ENCODE results near the gene EGFL6.

The EGFL6 gene

DNA sequence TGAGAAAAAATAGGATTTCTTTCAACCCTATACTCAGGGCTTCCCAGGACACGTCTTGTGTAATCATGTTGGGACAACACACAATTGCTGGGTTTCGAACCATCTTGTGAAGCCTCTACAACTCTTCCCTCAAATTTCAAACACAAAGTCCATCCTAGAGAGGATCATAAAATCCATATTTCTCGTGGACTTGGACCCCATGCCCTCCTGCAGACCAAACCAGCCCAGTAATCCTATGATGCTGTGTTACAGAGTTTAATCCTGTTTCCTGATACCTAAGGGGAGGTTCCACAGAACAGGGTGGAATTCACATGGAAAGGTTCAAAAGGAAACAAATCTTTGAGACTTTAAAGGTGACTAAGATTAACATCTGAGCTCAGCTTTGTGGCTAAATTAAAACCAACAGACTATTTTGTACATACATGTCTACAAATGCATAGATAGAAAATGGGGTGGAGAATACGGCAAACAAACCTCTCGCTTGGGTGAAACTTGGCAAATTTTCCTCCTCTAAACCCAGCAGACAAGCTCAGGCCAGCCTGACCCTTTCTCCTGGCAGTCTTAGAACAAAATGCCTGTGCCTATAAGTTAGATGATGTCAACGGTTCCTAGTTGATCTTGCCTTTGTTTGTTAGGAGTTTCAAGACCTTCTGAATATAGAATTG, 38.1 kb downstream of the EGFL6 start:
- peaks cover 0 to 1% (median 0%) of the 10 kb centered on the region in 3 donors for H3K9me3 ChIP-seq
- H3K27me3 ChIP-seq = no peaks in the 10 kb centered on the region
- H3K4me3 ChIP-seq = no peak overlapping the region
- H3K36me3 ChIP-seq = no peaks in the 10 kb centered on the region
- intact Hi-C loops (cut with DNase I; ENCODE audit: low total_unique reads) = no loop called here
- TF ChIP-seq, protein P1, sequence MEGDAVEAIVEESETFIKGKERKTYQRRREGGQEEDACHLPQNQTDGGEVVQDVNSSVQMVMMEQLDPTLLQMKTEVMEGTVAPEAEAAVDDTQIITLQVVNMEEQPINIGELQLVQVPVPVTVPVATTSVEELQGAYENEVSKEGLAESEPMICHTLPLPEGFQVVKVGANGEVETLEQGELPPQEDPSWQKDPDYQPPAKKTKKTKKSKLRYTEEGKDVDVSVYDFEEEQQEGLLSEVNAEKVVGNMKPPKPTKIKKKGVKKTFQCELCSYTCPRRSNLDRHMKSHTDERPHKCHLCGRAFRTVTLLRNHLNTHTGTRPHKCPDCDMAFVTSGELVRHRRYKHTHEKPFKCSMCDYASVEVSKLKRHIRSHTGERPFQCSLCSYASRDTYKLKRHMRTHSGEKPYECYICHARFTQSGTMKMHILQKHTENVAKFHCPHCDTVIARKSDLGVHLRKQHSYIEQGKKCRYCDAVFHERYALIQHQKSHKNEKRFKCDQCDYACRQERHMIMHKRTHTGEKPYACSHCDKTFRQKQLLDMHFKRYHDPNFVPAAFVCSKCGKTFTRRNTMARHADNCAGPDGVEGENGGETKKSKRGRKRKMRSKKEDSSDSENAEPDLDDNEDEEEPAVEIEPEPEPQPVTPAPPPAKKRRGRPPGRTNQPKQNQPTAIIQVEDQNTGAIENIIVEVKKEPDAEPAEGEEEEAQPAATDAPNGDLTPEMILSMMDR (IDR thresholded peaks at IDR 0.05) = no peak
- no peak overlapping the region for H3K27ac ChIP-seq
- H3K4me1 ChIP-seq = no peaks in the 10 kb centered on the region
- no peak for DNase-seq

DNA sequence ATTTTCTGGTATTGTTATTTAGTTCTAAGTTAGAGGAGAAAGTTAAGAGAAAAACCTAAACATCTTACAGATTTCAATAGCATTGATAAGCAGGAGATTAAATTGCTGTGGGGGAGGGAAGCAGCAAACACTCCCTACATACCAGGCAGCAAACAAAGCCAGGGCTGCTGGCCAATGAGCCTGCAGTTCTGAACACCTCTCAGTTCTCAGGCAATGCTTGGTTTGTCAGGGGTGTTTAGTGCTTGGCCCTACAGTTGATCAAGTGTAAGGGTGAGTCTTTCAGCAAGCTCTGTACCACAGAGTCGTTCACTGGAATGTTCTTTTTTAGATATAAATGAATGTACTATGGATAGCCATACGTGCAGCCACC, 38.6 kb downstream of the EGFL6 start:
- TF ChIP-seq, protein P1 (IDR thresholded peaks at IDR 0.05) = no peak
- no peaks in the 10 kb centered on the region for H3K9me3 ChIP-seq
- no peak for DNase-seq
- no peak overlapping the region for H3K27ac ChIP-seq
- intact Hi-C loops (cut with DNase I; ENCODE audit: low total_unique reads) = no loop called here
- H3K27me3 ChIP-seq = no peaks in the 10 kb centered on the region
- H3K4me1 ChIP-seq = no peaks in the 10 kb centered on the region
- H3K4me3 ChIP-seq = no peak overlapping the region
- no peaks in the 10 kb centered on the region for H3K36me3 ChIP-seq

GRCh38 chrX:13614154-13614553, 44.8 kb downstream of the EGFL6 start:
- TF ChIP-seq, protein P1 (IDR thresholded peaks at IDR 0.05) = no peak
- Histone ChIP-seq H3K36me3 (no peaks in the 10 kb centered on the region), H3K27ac (no peak overlapping the region), H3K4me3 (no peak overlapping the region), H3K27me3 (no peaks in the 10 kb centered on the region), H3K4me1 (no peaks in the 10 kb centered on the region), H3K9me3 (no peaks in the 10 kb centered on the region)
- no peak for DNase-seq
- intact Hi-C loops (cut with DNase I; ENCODE audit: low total_unique reads) = no loop called here

DNA sequence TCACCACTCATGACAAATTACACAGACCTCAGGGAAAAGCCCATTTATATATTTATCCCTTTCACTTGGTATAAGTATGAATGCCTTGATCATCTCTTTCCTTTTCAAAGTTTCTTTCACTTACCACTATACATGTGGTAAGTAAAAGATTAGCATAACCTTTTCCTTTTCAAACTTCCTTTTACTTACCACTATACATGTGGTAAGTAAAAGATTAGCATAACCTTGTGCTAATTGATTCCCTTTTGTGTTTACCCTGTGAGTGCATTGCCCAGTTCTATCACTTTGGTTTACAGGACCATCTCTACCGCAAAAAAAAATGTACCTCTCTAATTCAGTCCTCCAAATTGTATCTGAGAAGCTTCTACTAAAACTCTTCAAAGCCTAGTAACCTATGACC, 50.8 kb downstream of the EGFL6 start:
- Histone ChIP-seq H3K4me3 (no peak overlapping the region), H3K36me3 (no peaks in the 10 kb centered on the region), H3K9me3 (peaks cover 0 to 3% (median 0%) of the 10 kb centered on the region in 3 donors), H3K27ac (no peak overlapping the region), H3K27me3 (no peaks in the 10 kb centered on the region), H3K4me1 (no peaks in the 10 kb centered on the region)
- TF ChIP-seq, protein P1 (IDR thresholded peaks at IDR 0.05) = no peak
- intact Hi-C loops (cut with DNase I; ENCODE audit: low total_unique reads) = no loop called here
- no peak for DNase-seq

GRCh38 chrX:13622401-13622964, 53.1 kb downstream of the EGFL6 start:
- peaks cover 0 to 3% (median 0%) of the 10 kb centered on the region in 3 donors for H3K9me3 ChIP-seq
- no peaks in the 10 kb centered on the region for H3K36me3 ChIP-seq
- no peak for DNase-seq
- no peak overlapping the region for H3K4me3 ChIP-seq
- H3K27me3 ChIP-seq = no peaks in the 10 kb centered on the region
- TF ChIP-seq, protein P1 (IDR thresholded peaks at IDR 0.05) = no peak
- intact Hi-C loops (cut with DNase I; ENCODE audit: low total_unique reads) = no loop called here
- H3K4me1 ChIP-seq = no peaks in the 10 kb centered on the region
- H3K27ac ChIP-seq = no peak overlapping the region
